IMR-90 (cell line): ENCODE results near the gene LRRN2. TPM values are rescaled to one million over a fixed set of nuclear protein-coding genes. Genes with fewer than 3 reads are reported as not detected.

Experiments used
- ATAC-seq: fragments of 200-7000 bp; cut with Tn5 transposase; 2 replicates; pipeline ENCODE4 v1.9.1; 2020; ENCODE audit warnings: low read depth, mild to moderate bottlenecking, moderate library complexity
- BruUV-seq: library from RNA; stranded (reverse); fragments of 400-500 nt; replicated peaks from 2 replicates; lab custom pipeline; 2021; lab: Mats Ljungman, UMichigan
- CTCF ChIA-PET: fragments of 300-600 bp; formaldehyde crosslinking; extraction: SDS; loops from one replicate; lab custom pipeline; 2021; ENCODE audit warnings: antibody characterized with exemption; lab: Yijun Ruan, JAX
- POLR2A ChIA-PET: fragments of 300-600 bp; sonication (Branson Sonifier 250); formaldehyde crosslinking; loops from one replicate; lab custom pipeline; 2022; ENCODE audit warnings: antibody characterized with exemption; ENCODE audit not compliant: unreplicated experiment; lab: Charles Lee
- DNase-seq: peaks from one replicate; pipeline ENCODE4 v3.0.0; 2013
- H2AFZ ChIP-seq: replicated peaks from 2 replicates; pipeline ENCODE3; 2013; ENCODE audit warnings: low read length, mild to moderate bottlenecking; ENCODE audit not compliant: poor library complexity
- H2AK5ac ChIP-seq: 2 replicates; pipeline ENCODE4 v1.6.1; 2013; ENCODE audit warnings: low read depth, low read length, inconsistent platforms
- H2AK9ac ChIP-seq: replicated peaks from 2 replicates; pipeline ENCODE3; 2013; ENCODE audit warnings: mild to moderate bottlenecking, low read depth, low read length, moderate library complexity; ENCODE audit not compliant: poor library complexity
- H2BK120ac ChIP-seq: 2 replicates; pipeline ENCODE4 v1.6.1; 2013; ENCODE audit warnings: low read depth, low read length, inconsistent platforms
- H2BK15ac ChIP-seq: 3 replicates; pipeline ENCODE4 v1.6.1; 2013; ENCODE audit warnings: low read depth, low read length, inconsistent platforms
- H2BK20ac ChIP-seq: 2 replicates; pipeline ENCODE4 v1.6.1; 2013; ENCODE audit warnings: low read depth, mild to moderate bottlenecking, inconsistent platforms, low read length, moderate library complexity
- H2BK5ac ChIP-seq: 2 replicates; pipeline ENCODE4 v1.6.1; 2013; ENCODE audit warnings: mild to moderate bottlenecking, low read depth, low read length, inconsistent platforms; ENCODE audit not compliant: poor library complexity, severe bottlenecking
- H3K14ac ChIP-seq: replicated peaks from 2 replicates; pipeline ENCODE4 v1.6.1; 2013; ENCODE audit warnings: low read depth, low read length, inconsistent platforms
- H3K18ac ChIP-seq: 2 replicates; pipeline ENCODE4 v1.6.1; 2013; ENCODE audit warnings: low read depth, low read length, control low read depth
- H3K23ac ChIP-seq: 2 replicates; pipeline ENCODE4 v1.6.1; 2013; ENCODE audit warnings: low read depth, low read length, inconsistent platforms
- H3K27ac ChIP-seq: 2 replicates; pipeline ENCODE4 v1.5.1; 2013; ENCODE audit warnings: mild to moderate bottlenecking, control low read depth, low read length; ENCODE audit not compliant: insufficient read depth
- H3K27me3 ChIP-seq: 2 replicates; pipeline ENCODE4 v1.6.1; 2013; ENCODE audit warnings: low read length; ENCODE audit not compliant: control insufficient read depth, insufficient read depth
- H3K36me3 ChIP-seq: 2 replicates; pipeline ENCODE4 v1.6.1; 2013; ENCODE audit warnings: low read length, mixed read lengths; ENCODE audit not compliant: control insufficient read depth, insufficient read depth
- H3K4ac ChIP-seq: 2 replicates; pipeline ENCODE4 v1.6.1; 2013; ENCODE audit warnings: low read depth, low read length, inconsistent platforms
- H3K4me1 ChIP-seq: 2 replicates; pipeline ENCODE4 v1.6.1; 2013; ENCODE audit warnings: low read length, mixed read lengths; ENCODE audit not compliant: control insufficient read depth, insufficient read depth
- H3K4me2 ChIP-seq: 2 replicates; pipeline ENCODE4 v1.6.1; 2013; ENCODE audit warnings: low read depth, mild to moderate bottlenecking, control low read depth, low read length, moderate library complexity
- H3K4me3 ChIP-seq: 2 replicates; pipeline ENCODE4 v1.5.1; 2013; ENCODE audit warnings: low read depth, mild to moderate bottlenecking, control low read depth, low read length, moderate library complexity; ENCODE audit not compliant: insufficient read depth
- H3K56ac ChIP-seq: 2 replicates; pipeline ENCODE4 v1.6.1; 2013; ENCODE audit warnings: low read length, inconsistent platforms; ENCODE audit not compliant: insufficient read depth; ENCODE audit errors: extremely low read depth
- H3K79me1 ChIP-seq, 2 experiments: 2 replicates each; pipeline ENCODE4 v1.6.1; 2013; ENCODE audit warnings: low read length in 2 of 2, inconsistent platforms in 1 of 2, low read depth in 1 of 2
- H3K9ac ChIP-seq: 2 replicates; pipeline ENCODE4 v1.6.1; 2013; ENCODE audit warnings: low read depth, low read length, control low read depth
- H3K9me1 ChIP-seq: 2 replicates; pipeline ENCODE4 v1.6.1; 2013; ENCODE audit warnings: low read length, inconsistent platforms; ENCODE audit not compliant: insufficient read depth
- H3K9me3 ChIP-seq: 2 replicates; pipeline ENCODE4 v1.6.1; 2013; ENCODE audit warnings: low read length; ENCODE audit not compliant: control insufficient read depth, insufficient read depth
- H4K20me1 ChIP-seq: 2 replicates; pipeline ENCODE4 v1.6.1; 2013; ENCODE audit warnings: low read length, inconsistent platforms; ENCODE audit not compliant: insufficient read depth
- H4K5ac ChIP-seq: 2 replicates; pipeline ENCODE4 v1.6.1; 2013; ENCODE audit warnings: mild to moderate bottlenecking, low read depth, low read length, control low read depth
- H4K8ac ChIP-seq, 2 experiments: 2 replicates each; pipeline ENCODE4 v1.6.1; 2013; ENCODE audit warnings: low read depth in 2 of 2, low read length in 2 of 2, control low read depth in 1 of 2, inconsistent platforms in 1 of 2
- H4K91ac ChIP-seq: 2 replicates; pipeline ENCODE4 v1.6.1; 2013; ENCODE audit warnings: low read depth, low read length, inconsistent platforms; ENCODE audit not compliant: insufficient read depth
- BHLHE40 ChIP-seq: fragments of 150-350 bp; IDR thresholded peaks from 2 replicates; pipeline ENCODE4 v1.6.1; 2016; ENCODE audit warnings: mild to moderate bottlenecking, low read depth, low read length
- CEBPB ChIP-seq: IDR thresholded peaks from 2 replicates; pipeline ENCODE4 v1.6.1; 2012; ENCODE audit warnings: low read depth, low read length, improper control_type of control experiment
- CHD1 ChIP-seq: IDR thresholded peaks from 2 replicates; pipeline ENCODE4 v1.6.1; 2012; ENCODE audit warnings: low read depth, low read length, improper control_type of control experiment
- CTCF ChIP-seq: conservative IDR thresholded peaks from 2 replicates; pipeline ENCODE4 v1.5.1; 2012; ENCODE audit warnings: mild to moderate bottlenecking, low read depth, low read length, improper control_type of control experiment
- ELK1 ChIP-seq: fragments of 150-350 bp; IDR thresholded peaks from 2 replicates; pipeline ENCODE4 v1.6.1; 2016; ENCODE audit warnings: low read depth, mild to moderate bottlenecking, low read length, moderate library complexity, borderline replicate concordance
- FOS ChIP-seq: fragments of 150-350 bp; IDR thresholded peaks from 2 replicates; pipeline ENCODE4 v1.6.1; 2016; ENCODE audit warnings: low read depth, low read length
- MAFK ChIP-seq: IDR thresholded peaks from 2 replicates; pipeline ENCODE4 v1.6.1; 2012; ENCODE audit warnings: low read depth, low read length, improper control_type of control experiment
- MAZ ChIP-seq: IDR thresholded peaks from 2 replicates; pipeline ENCODE4 v1.6.1; 2012; ENCODE audit warnings: low read depth, mild to moderate bottlenecking, low read length, improper control_type of control experiment, moderate library complexity, borderline replicate concordance
- MXI1 ChIP-seq: IDR thresholded peaks from 2 replicates; pipeline ENCODE4 v1.6.1; 2012; ENCODE audit warnings: low read depth, mild to moderate bottlenecking, low read length, moderate library complexity, borderline replicate concordance
- NFE2L2 ChIP-seq: fragments of 150-350 bp; IDR thresholded peaks from 2 replicates; pipeline ENCODE4 v1.6.1; 2016; ENCODE audit warnings: low read depth, mild to moderate bottlenecking, low read length
- POLR2A ChIP-seq: IDR thresholded peaks from 2 replicates; pipeline ENCODE4 v1.6.1; 2012; ENCODE audit warnings: mild to moderate bottlenecking, low read depth, low read length
- RAD21 ChIP-seq: IDR thresholded peaks from 2 replicates; pipeline ENCODE4 v1.6.1; 2012; ENCODE audit warnings: low read length, improper control_type of control experiment
- RCOR1 ChIP-seq: IDR thresholded peaks from 2 replicates; pipeline ENCODE4 v1.6.1; 2012; ENCODE audit warnings: mild to moderate bottlenecking, low read length, improper control_type of control experiment; ENCODE audit not compliant: insufficient replicate concordance
- RFX5 ChIP-seq: IDR thresholded peaks from 2 replicates; pipeline ENCODE4 v1.8.0; 2012; ENCODE audit warnings: low read depth, mild to moderate bottlenecking, low read length, moderate library complexity
- SMC3 ChIP-seq: fragments of 150-350 bp; IDR thresholded peaks from 2 replicates; pipeline ENCODE4 v1.6.1; 2016; ENCODE audit warnings: low read depth, mild to moderate bottlenecking, antibody characterized with exemption, low read length, moderate library complexity
- USF2 ChIP-seq: fragments of 150-350 bp; IDR thresholded peaks from 2 replicates; pipeline ENCODE4 v1.6.1; 2017; ENCODE audit warnings: mild to moderate bottlenecking, antibody characterized with exemption, low read length, low read depth
- WGBS, 2 experiments: methylation state at CpG; one replicate each; pipeline versions ENCODE4 v1.1.5 to v1.1.7; 2013; ENCODE audit warnings: missing lambda C conversion rate in 2 of 2; ENCODE audit not compliant: insufficient read length in 1 of 2; ENCODE audit errors: extremely low coverage in 2 of 2; 5-methylcytosine and 5-hydroxymethylcytosine counted together
- dilution Hi-C: fragments of 300-500 bp; cut with HindIII; formaldehyde crosslinking; loops from one replicate; pipeline ENCODE4 v1.14.3; 2018; ENCODE audit warnings: low sequenced_read_pairs; ENCODE audit not compliant: unreplicated experiment
- in situ Hi-C: fragments of 300-500 bp; cut with MboI; formaldehyde crosslinking; loops from 3 replicates; pipeline ENCODE4 v1.14.3; 2019; ENCODE audit warnings: low sequenced_read_pairs, inconsistent platforms, mixed read lengths
- intact Hi-C: fragments of 100-400 bp; cut with micrococcal nuclease; formaldehyde crosslinking; loops from 2 replicates; pipeline ENCODE4 v1.10.0; 2022
- polyA plus RNA-seq, 3 experiments: library from polyadenylated mRNA; depleted of rRNA; stranded (reverse); fragments of >200 nt; gene quantifications; 2 replicates each; pipeline ENCODE4 v1.2.3, GENCODE V29; 2012; ENCODE audit warnings: low replicate concordance in 1 of 3
- total RNA-seq: library from RNA; depleted of rRNA; stranded (reverse); fragments of >200 nt; gene quantifications from 2 replicates; pipeline ENCODE4 v1.2.3, GENCODE V29; 2012

The LRRN2 gene
- total and polyA plus RNA-seq, 2 of the 4 experiments (the other 2 are of a cell fraction), result not detected

GRCh38 chr1:204730826-204731459 lies 45.4 kb upstream of the LRRN2 start:
- DNase-seq (no peak), ATAC-seq (no peak)
- H4K8ac ChIP-seq, result no peak overlapping the region
- no peak overlapping the region for H3K56ac ChIP-seq
- no CpG with 5 or more reads among the region's 9 CpGs for WGBS, 2 experiments
- H3K14ac ChIP-seq, result no peak overlapping the region
- H3K4ac ChIP-seq, result no peak overlapping the region
- H4K5ac ChIP-seq, result no peak overlapping the region
- no peak overlapping the region for H2BK120ac ChIP-seq
- H3K9ac ChIP-seq, result no peak overlapping the region
- H2BK5ac ChIP-seq, result no peak overlapping the region
- H2BK20ac ChIP-seq, result no peak overlapping the region
- H3K18ac ChIP-seq, result no peak overlapping the region
- H2AK5ac ChIP-seq, result no peak overlapping the region
- H3K27ac ChIP-seq, result no peak overlapping the region
- no peak overlapping the region for H3K4me3 ChIP-seq
- H3K9me1 ChIP-seq, result no peaks in the 10 kb centered on the region
- dilution Hi-C loops, result no loop called here
- in situ Hi-C loops, result no loop called here
- no peak overlapping the region for H3K4me2 ChIP-seq
- H4K20me1 ChIP-seq, result no peaks in the 10 kb centered on the region
- H3K4me1 ChIP-seq, result no peaks in the 10 kb centered on the region
- no peaks in the 10 kb centered on the region for H3K9me3 ChIP-seq
- peaks cover 19% of the 10 kb centered on the region for H3K27me3 ChIP-seq
- no peak for TF ChIP-seq MXI1
- no peak for TF ChIP-seq FOS
- no peak for TF ChIP-seq USF2
- TF ChIP-seq CEBPB, result no peak
- TF ChIP-seq NFE2L2, result no peak
- TF ChIP-seq CHD1, result no peak
- TF ChIP-seq SMC3, result no peak
- no peak for TF ChIP-seq MAFK
- TF ChIP-seq POLR2A, result no peak
- TF ChIP-seq BHLHE40, result no peak
- no peak for TF ChIP-seq ELK1
- no peak for TF ChIP-seq RAD21
- TF ChIP-seq MAZ, result no peak
- no peak for TF ChIP-seq RCOR1
- no peak for TF ChIP-seq RFX5
- no peak for TF ChIP-seq CTCF
- CTCF ChIA-PET, result no interaction called here
- H3K79me1 ChIP-seq, result no peaks in the 10 kb centered on the region
- H4K91ac ChIP-seq, result no peak overlapping the region
- intact Hi-C loops, result no loop called here
- no TSS peak for BruUV-seq
- H2AFZ ChIP-seq, result no peak overlapping the region
- H2BK15ac ChIP-seq, result no peak overlapping the region
- H3K36me3 ChIP-seq, result no peaks in the 10 kb centered on the region
- H2AK9ac ChIP-seq, result no peak overlapping the region
- H3K23ac ChIP-seq, result no peak overlapping the region
- POLR2A ChIA-PET, result no interaction called here
